HG02571 (cell line): Measurements from ENCODE around the gene PCSK6.
A peak's percentile ranks its signal among the peaks of the same experiment; 100 is the strongest.
"Not testable (repeated sequence)": the region's sequence is repeated elsewhere in the genome, so short reads cannot be mapped to it uniquely, and the experiment has no call there.

Source experiments
- ATAC-seq: cut with Tn5 transposase; IDR thresholded peaks from one replicate; pipeline ENCODE4 v1.9.1; 2021; ENCODE audit warnings: mild to moderate bottlenecking, moderate library complexity; ENCODE audit not compliant: unreplicated experiment

Gene PCSK6

GRCh38 chr15:101293122-101293521 is 196.4 kb downstream of the PCSK6 start:
- no peak for ATAC-seq

DNA sequence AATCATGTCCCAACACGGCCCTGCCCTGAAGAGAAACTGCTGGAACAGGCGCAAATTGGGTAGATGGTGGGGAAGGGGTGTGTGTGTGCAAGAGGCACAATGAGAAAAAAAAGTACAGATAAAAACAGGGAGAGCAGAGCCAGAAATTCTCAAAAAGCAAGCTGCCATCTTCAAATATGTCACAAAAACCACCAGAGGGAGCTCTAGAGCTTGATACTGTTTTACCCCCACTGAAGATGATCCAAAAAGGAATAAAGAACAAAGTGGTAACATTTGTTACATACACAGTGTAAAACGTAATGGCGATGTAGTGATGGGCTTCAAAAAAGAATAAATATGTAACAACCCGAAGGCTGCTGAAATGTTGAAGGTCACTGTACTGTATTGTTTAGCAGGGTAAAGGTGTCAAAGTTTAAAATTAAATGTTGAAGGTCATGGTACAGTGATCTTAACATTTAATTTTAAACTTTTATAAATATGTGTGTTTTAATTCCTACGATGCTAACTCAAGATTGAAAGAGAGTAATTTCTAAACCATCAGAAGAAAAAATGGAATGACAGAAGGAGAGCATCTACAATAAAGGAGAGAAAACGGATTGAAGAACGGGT is 200.5 kb downstream of the PCSK6 start:
- ATAC-seq = no peak

DNA sequence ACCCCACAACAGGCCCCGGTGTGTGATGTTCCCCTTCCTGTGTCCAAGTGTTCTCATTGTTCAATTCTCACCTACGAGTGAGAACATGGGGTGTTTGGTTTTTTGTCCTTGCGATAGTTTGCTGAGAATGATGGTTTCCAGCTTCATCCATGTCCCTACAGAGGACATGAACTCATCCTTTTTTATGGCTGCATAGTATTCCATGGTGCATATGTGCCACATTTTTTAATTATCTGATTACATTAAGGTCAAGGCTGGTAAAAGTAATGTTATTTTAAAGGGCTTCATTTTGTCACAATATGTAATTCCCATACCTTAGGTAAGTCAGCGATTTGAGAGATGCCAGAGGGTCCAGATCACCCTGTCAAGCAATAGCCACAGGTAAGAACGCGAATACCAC is 202.2 kb downstream of the PCSK6 start:
- not testable (repeated sequence) for ATAC-seq

GRCh38 chr15:101286471-101287114 is 202.9 kb downstream of the PCSK6 start:
- no peak for ATAC-seq

DNA sequence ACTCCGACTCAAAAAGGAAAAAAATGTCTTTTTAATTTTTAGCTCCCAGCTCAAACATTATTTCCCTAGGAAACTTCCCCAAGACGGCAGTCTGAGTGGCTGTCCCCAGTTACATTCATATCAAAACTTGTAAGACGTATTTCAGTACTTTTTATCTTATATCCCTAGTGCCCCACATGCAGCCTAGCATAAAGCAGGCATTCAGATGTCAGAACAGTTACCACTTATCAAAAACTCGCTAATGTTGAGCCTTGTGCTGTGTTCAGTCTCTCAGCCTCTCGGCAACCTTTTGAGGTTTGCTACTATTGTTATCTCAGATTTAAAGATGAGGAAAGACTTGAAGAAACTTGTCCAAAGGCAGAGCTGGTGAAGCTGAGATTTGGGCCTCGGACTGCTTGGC is 205.6 kb downstream of the PCSK6 start:
- ATAC-seq = no peak

DNA sequence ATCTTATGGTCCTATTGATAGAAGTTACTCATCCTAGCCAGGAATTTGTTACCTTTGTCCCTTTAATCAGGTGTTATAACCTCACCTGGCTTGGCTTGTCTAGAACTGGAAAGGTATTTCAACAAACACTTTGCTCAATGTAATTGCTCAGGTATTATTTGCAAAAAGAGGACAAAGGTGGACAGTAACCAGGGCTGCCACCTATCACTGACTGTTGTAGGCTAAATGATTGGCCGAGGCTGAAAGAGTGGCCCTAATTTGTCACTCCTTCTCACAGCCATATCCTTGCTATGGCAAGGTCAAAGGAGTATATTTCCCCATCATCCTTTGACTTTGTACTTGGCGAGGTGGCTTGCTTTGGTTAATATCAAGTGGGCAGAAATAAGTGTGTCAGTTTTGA is 209.5 kb downstream of the PCSK6 start:
- no peak for ATAC-seq

- ATAC-seq = no peak
Observed at GRCh38 chr15:101277943-101278564, 211.5 kb downstream of the PCSK6 start.

GRCh38 chr15:101277038-101277822 is 212.3 kb downstream of the PCSK6 start, which contains the start of gene SELENOS:
Gene SELENOS, minus strand, starts transcription at chr15:101277485. Its CDS starts 68 bp downstream, at chr15:101277417.
- ATAC-seq = peak; percentile 90

GRCh38 chr15:101276501-101277037 is 212.9 kb downstream of the PCSK6 start:
- no peak for ATAC-seq

DNA sequence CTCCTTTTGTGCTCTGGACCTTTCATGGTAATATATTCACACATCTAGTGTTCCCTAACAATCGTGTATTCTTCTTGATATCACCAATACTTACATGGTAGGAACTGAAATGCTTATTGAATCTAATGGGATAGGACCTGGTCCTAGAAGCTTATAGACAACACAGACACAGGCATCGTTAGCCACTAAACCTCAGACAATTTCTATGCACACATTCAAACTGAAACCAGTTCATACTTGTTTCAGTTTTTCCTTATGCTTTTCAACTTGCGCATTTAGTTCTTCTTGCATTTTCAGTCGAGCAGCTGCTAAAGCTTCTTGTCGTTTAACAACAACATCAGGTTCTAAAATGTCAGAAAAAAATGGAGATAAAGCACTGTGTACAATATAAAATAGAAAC is 214.5 kb downstream of the PCSK6 start:
- no peak for ATAC-seq

DNA sequence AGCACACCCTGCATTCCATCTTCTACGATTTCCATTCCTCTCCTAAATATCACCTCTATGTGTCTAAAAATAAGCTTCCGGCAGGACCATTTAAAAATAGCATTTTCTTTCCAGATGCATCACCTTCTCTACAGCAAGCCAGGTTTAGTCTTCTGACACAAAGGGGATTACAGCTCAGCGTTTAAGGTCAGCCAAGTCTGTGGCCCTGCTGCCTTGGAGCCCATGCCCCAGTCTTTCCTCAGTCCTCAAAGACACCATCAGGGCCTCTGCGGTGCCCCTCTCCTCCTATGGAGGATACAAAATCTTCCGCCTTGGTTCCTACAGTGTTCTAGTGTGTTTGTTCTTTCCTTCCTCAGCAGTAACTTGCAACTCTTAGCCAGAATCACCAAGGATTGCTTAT is 216.0 kb downstream of the PCSK6 start:
- ATAC-seq = no peak

GRCh38 chr15:101272584-101272983 is 216.9 kb downstream of the PCSK6 start:
- no peak for ATAC-seq

GRCh38 chr15:101269479-101270223 is 219.9 kb downstream of the PCSK6 start:
- ATAC-seq = no peak

GRCh38 chr15:101267320-101268104 is 222.0 kb downstream of the PCSK6 start:
- no peak for ATAC-seq

- no peak for ATAC-seq
Observed at GRCh38 chr15:101266787-101267186, 222.7 kb downstream of the PCSK6 start.

- ATAC-seq = no peak
Observed at GRCh38 chr15:101266034-101266433, 223.5 kb downstream of the PCSK6 start.

DNA sequence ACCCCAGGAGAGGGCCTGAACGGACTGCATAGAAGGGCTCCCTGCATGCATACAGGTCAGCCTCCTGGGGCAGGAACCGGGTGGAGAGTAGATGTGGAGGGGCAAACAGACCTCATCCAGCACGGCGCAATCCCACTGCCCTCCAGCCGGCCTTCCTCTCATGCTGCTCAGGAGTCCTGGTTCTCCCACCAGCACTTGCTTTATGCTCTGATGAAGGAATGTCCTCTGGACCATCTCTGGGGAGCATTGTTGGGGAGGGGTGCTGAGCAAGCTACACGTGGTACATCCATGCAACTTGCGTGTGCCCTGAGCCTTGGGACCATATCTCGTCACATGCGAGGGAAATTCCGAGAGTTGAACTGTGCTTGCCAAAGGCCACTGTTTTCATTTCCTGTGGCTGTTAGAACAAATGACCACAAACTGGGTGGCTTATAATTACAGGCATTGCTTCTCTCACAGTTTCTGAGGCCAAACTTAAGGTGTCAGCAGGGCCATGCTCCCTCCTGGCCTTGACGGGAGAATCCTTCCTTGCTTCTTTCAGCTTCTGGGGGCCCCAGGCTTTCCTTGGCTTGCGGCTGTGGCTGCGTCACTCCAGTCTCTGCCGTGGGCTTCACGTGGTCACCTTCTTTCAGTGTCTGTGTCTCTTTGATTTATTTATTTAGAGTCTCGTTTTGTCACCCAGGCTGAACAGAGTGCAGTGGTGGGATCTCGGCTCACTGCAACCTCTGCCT is 224.4 kb downstream of the PCSK6 start:
- ATAC-seq = no peak

DNA sequence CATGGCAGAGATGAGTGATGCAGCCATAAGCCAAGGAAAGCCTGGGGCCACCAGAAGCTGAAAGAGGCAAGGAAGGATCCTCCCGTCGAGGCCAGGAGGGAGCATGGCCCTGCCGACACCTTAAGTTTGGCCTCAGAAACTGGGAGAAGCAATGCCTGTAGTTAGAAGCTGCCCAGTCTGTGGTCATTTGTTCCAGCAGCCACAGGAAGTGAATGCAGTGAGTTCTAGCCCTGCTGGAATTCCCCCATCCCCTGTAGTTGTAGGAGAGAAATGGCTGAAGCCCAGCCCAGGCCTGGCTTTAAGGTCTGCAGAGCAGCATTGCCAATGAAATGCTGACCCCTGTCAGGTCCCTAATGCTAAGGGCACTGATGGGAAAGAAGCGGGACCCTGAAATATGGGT is 225.5 kb downstream of the PCSK6 start:
- ATAC-seq = no peak

- no peak for ATAC-seq
Observed at GRCh38 chr15:101262551-101262950, 227.0 kb downstream of the PCSK6 start.
